HepG2 (cell line): ENCODE measurements around the gene ETV5. TPM values are rescaled to one million over a fixed set of nuclear protein-coding genes. Genes with fewer than 3 reads are reported as not detected.

Experiments used
- CSRNP2 ChIP-seq: sonication (generic); formaldehyde crosslinking; conservative IDR thresholded peaks from 2 replicates; pipeline ENCODE4 v1.8.0; 2022; ENCODE audit warnings: low read depth, missing genetic modification reagents
- DMAP1 ChIP-seq: IDR thresholded peaks from 2 replicates; pipeline ENCODE4 v1.6.1; 2016
- KIAA2018 ChIP-seq: sonication (generic); formaldehyde crosslinking; IDR thresholded peaks from 2 replicates; pipeline ENCODE4 v1.5.0; 2020; ENCODE audit warnings: mild to moderate bottlenecking, missing genetic modification reagents, borderline replicate concordance
- RCOR2 ChIP-seq: IDR thresholded peaks from 2 replicates; pipeline ENCODE4 v1.6.1; 2016; ENCODE audit warnings: missing biosample characterization, missing genetic modification reagents
- TIGD3 ChIP-seq: sonication (generic); formaldehyde crosslinking; IDR thresholded peaks from 2 replicates; pipeline ENCODE4 v1.5.1; 2020; ENCODE audit warnings: mild to moderate bottlenecking, missing genetic modification reagents, borderline replicate concordance
- ZHX2 ChIP-seq, 2 experiments: sonication (generic) in 1 of 2; formaldehyde crosslinking in 1 of 2; IDR thresholded peaks; 2 replicates each; pipeline versions ENCODE4 v1.6.1 to v1.9.0; 2014 to 2022; ENCODE audit warnings: antibody characterized with exemption in 1 of 2, borderline replicate concordance in 1 of 2, inconsistent platforms in 1 of 2, low read depth in 1 of 2, missing genetic modification reagents in 1 of 2
- ZNF260 ChIP-seq: sonication (generic); formaldehyde crosslinking; IDR thresholded peaks from 2 replicates; pipeline ENCODE4 v1.4.0; 2020; ENCODE audit warnings: missing genetic modification reagents, low read depth, mild to moderate bottlenecking, borderline replicate concordance
- ZNF576 ChIP-seq: sonication (generic); formaldehyde crosslinking; IDR thresholded peaks from 2 replicates; pipeline ENCODE4 v1.4.0; 2020; ENCODE audit warnings: mild to moderate bottlenecking, missing genetic modification reagents
- ZNF879 ChIP-seq: sonication (generic); formaldehyde crosslinking; IDR thresholded peaks from 2 replicates; pipeline ENCODE4 v1.8.1; 2023; ENCODE audit warnings: missing genetic modification reagents
- polyA plus RNA-seq, 8 experiments: library from polyadenylated mRNA; depleted of rRNA in 3 of 8; stranded (reverse) in 7 of 8; unstranded in 1 of 8; fragments of >200 nt; fragmentation: Illumina TruSeq in 4 of 8; extraction: Trizol in 4 of 8; gene quantifications; 2 replicates each; pipeline versions ENCODE4 v1.2.1 to v1.2.3, GENCODE V29; 2011 to 2016; ENCODE audit warnings: low read depth in 4 of 8, missing spikeins in 1 of 8, mixed read lengths in 1 of 8; ENCODE audit not compliant: insufficient read depth in 1 of 8
- total RNA-seq, 5 experiments: library from RNA; depleted of rRNA; stranded (reverse); fragments of >200 nt; fragmentation: Illumina TruSeq; extraction: Trizol; gene quantifications; 2 replicates each; pipeline ENCODE4 v1.2.3, GENCODE V29; 2016; ENCODE audit warnings: low read depth in 1 of 5

The ETV5 gene
- total and polyA plus RNA-seq, 2 of the 13 experiments (the other 11 are each of a cell fraction or from before 2014, with no cell fraction given), result 52.9 to 57.2 TPM

- TF ChIP-seq ZHX2 (IDR thresholded peaks at IDR 0.05; ENCODE audit: low read depth) (0 out of 2 replicates have a peak, but pooled peaks have one; percentile 4), ZHX2 (CRISPR knock-in tag; IDR thresholded peaks at IDR 0.05; ENCODE audit: borderline replicate concordance) (no peak), ZNF879 (CRISPR knock-in tag) (no peak), DMAP1 (0 out of 2 replicates have a peak, but pooled peaks have one; percentile 16), KIAA2018 (CRISPR knock-in tag) (no peak), TIGD3 (0 out of 2 replicates have a peak, but pooled peaks have one; percentile 50), CSRNP2 (CRISPR knock-in tag) (no peak), ZNF260 (CRISPR knock-in tag) (no peak), ZNF576 (CRISPR knock-in tag) (no peak), RCOR2 (no peak)
These were observed 566 bp downstream of the ETV5 start (continued) for GRCh38 chr3:186108106-186108940.
